Measurements from ENCODE around the gene FGF11.

DNA sequence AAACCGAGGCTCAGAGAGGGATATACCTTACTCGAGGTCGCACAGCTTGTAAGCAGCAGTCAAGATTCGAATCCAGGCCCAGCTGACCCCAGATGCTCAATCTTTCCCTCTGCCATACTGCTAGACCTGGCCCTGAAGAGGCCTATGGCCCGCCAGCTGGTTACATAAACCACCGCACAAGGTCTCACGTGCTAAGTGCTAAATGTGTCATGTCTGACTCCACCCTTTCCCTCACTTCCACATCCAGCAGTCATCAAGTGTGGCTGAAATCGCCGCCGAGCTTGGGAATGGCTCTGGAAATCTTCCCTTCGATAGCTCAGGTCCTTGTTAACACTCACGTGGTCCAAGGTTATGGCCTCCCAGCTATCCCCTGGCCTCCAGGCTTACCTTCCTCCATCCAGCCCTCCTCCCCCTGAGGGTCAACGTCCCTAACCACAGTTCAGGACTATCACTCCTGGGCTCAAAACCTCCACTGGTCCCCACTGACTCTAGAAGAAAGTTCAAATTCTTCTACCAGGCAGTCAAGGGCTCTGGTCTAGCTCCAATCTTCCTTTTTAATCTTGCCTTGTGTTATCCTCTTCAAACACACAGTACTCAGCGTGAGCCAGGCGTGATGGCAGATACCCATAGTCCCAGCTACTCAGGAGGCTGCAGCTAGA, 36.6 kb downstream of the FGF11 start:
- TF ChIP-seq, protein P1, sequence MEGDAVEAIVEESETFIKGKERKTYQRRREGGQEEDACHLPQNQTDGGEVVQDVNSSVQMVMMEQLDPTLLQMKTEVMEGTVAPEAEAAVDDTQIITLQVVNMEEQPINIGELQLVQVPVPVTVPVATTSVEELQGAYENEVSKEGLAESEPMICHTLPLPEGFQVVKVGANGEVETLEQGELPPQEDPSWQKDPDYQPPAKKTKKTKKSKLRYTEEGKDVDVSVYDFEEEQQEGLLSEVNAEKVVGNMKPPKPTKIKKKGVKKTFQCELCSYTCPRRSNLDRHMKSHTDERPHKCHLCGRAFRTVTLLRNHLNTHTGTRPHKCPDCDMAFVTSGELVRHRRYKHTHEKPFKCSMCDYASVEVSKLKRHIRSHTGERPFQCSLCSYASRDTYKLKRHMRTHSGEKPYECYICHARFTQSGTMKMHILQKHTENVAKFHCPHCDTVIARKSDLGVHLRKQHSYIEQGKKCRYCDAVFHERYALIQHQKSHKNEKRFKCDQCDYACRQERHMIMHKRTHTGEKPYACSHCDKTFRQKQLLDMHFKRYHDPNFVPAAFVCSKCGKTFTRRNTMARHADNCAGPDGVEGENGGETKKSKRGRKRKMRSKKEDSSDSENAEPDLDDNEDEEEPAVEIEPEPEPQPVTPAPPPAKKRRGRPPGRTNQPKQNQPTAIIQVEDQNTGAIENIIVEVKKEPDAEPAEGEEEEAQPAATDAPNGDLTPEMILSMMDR (conservative IDR thresholded peaks at IDR 0.05; ENCODE audit: low read depth, low read length): no peak
- TF ChIP-seq POLR2A (IDR thresholded peaks at IDR 0.05; ENCODE audit: low read depth, low read length) (no peak), MXI1 (IDR thresholded peaks at IDR 0.05; ENCODE audit: borderline replicate concordance, low read depth, low read length) (no peak), RFX5 (IDR thresholded peaks at IDR 0.05; ENCODE audit: low read depth, low read length) (no peak), RAD21 (IDR thresholded peaks at IDR 0.05; ENCODE audit: low read length) (no peak), SMC3 (IDR thresholded peaks at IDR 0.05; ENCODE audit: low read depth, low read length) (no peak), MAZ (IDR thresholded peaks at IDR 0.05; ENCODE audit: borderline replicate concordance, low read depth, low read length) (no peak), MAFK (IDR thresholded peaks at IDR 0.05; ENCODE audit: low read depth, low read length) (no peak), CEBPB (IDR thresholded peaks at IDR 0.05; ENCODE audit: low read depth, low read length) (no peak), CHD1 (IDR thresholded peaks at IDR 0.05; ENCODE audit: low read depth, low read length) (no peak), FOS (IDR thresholded peaks at IDR 0.05; ENCODE audit: low read depth, low read length) (no peak), BHLHE40 (IDR thresholded peaks at IDR 0.05; ENCODE audit: low read depth, low read length) (peak; percentile 78; the same call in 1 of the 2 replicates)
- TF ChIP-seq, protein P2, sequence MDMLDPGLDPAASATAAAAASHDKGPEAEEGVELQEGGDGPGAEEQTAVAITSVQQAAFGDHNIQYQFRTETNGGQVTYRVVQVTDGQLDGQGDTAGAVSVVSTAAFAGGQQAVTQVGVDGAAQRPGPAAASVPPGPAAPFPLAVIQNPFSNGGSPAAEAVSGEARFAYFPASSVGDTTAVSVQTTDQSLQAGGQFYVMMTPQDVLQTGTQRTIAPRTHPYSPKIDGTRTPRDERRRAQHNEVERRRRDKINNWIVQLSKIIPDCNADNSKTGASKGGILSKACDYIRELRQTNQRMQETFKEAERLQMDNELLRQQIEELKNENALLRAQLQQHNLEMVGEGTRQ (IDR thresholded peaks at IDR 0.05; ENCODE audit: low read depth, low read length): no peak
- TF ChIP-seq, protein P3, sequence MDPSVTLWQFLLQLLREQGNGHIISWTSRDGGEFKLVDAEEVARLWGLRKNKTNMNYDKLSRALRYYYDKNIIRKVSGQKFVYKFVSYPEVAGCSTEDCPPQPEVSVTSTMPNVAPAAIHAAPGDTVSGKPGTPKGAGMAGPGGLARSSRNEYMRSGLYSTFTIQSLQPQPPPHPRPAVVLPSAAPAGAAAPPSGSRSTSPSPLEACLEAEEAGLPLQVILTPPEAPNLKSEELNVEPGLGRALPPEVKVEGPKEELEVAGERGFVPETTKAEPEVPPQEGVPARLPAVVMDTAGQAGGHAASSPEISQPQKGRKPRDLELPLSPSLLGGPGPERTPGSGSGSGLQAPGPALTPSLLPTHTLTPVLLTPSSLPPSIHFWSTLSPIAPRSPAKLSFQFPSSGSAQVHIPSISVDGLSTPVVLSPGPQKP (IDR thresholded peaks at IDR 0.05; ENCODE audit: borderline replicate concordance, low read depth, low read length): no peak
